GM13977 (cell line): Measurements from ENCODE around the gene TNP1.

Source experiments
- DNase-seq: peaks from one replicate; pipeline ENCODE4 v3.0.0; 2012; ENCODE audit warnings: low spot score
- CTCF ChIP-seq: IDR thresholded peaks from 2 replicates; pipeline ENCODE4 v1.5.1; 2012; ENCODE audit warnings: mild to moderate bottlenecking, control low read depth; ENCODE audit not compliant: insufficient read depth; ENCODE audit errors: extremely low read depth, missing control alignments
- in situ Hi-C: fragments of 300-500 bp; cut with MboI; formaldehyde crosslinking; loops from one replicate; pipeline ENCODE4 v1.12.0; 2022; ENCODE audit warnings: low sequenced_read_pairs, low pct_unique_long_range_greater_than_20kb, mixed read lengths, inconsistent platforms; ENCODE audit not compliant: unreplicated experiment

The TNP1 gene

GRCh38 chr2:216822470-216822869, 37.4 kb downstream of the TNP1 start:
- no peak for TF ChIP-seq CTCF
- DNase-seq, result no peak
- in situ Hi-C loops, result no loop called here

- DNase-seq, result no peak
- no peak for TF ChIP-seq CTCF
- in situ Hi-C loops, result no loop called here
Measured at GRCh38 chr2:216820709-216821108, 39.2 kb downstream of the TNP1 start.

GRCh38 chr2:216819766-216820165, 40.1 kb downstream of the TNP1 start:
- in situ Hi-C loops, result no loop called here
- DNase-seq, result no peak
- no peak for TF ChIP-seq CTCF

GRCh38 chr2:216819055-216819454, 40.8 kb downstream of the TNP1 start:
- TF ChIP-seq CTCF, result no peak
- in situ Hi-C loops, result no loop called here
- DNase-seq, result no peak

GRCh38 chr2:216810399-216811160, 49.3 kb downstream of the TNP1 start:
- TF ChIP-seq CTCF, result no peak
- no peak for DNase-seq

More at GRCh38 chr2:216810399-216811160, 49.3 kb downstream of the TNP1 start:
- in situ Hi-C loops, result no loop called here
